Calu3 (cell line): ENCODE results near the gene EXOC6B. TPM values are rescaled to one million over a fixed set of nuclear protein-coding genes. Genes with fewer than 3 reads are reported as not detected.

Experiments
- BruUV-seq: library from RNA; stranded (reverse); fragments of 400-500 nt; replicated peaks from 2 replicates; lab custom pipeline; 2021; lab: Mats Ljungman, UMichigan
- CTCF ChIA-PET: fragments of 300-600 bp; sonication (Branson Sonifier 250); formaldehyde crosslinking; loops from one replicate; lab custom pipeline; 2022; ENCODE audit warnings: antibody characterized with exemption; lab: Charles Lee
- DNase-seq: peaks from one replicate; pipeline ENCODE4 v3.0.0; 2022
- H3K27ac Mint-ChIP-seq: one replicate; pipeline ENCODE4 v1.8.0; 2022; ENCODE audit warnings: mixed read lengths; ENCODE audit not compliant: unreplicated experiment
- H3K27me3 Mint-ChIP-seq: one replicate; pipeline ENCODE4 v1.8.0; 2022; ENCODE audit warnings: mixed read lengths; ENCODE audit not compliant: unreplicated experiment
- H3K36me3 Mint-ChIP-seq: one replicate; pipeline ENCODE4 v1.8.0; 2022; ENCODE audit warnings: mild to moderate bottlenecking, moderate library complexity, mixed read lengths; ENCODE audit not compliant: insufficient read depth, unreplicated experiment
- H3K4me1 Mint-ChIP-seq: one replicate; pipeline ENCODE4 v1.8.0; 2022; ENCODE audit warnings: mild to moderate bottlenecking, low read depth, mixed read lengths; ENCODE audit not compliant: unreplicated experiment
- H3K4me3 Mint-ChIP-seq: one replicate; pipeline ENCODE4 v1.8.0; 2022; ENCODE audit warnings: mild to moderate bottlenecking, low read depth, moderate library complexity, mixed read lengths; ENCODE audit not compliant: unreplicated experiment
- H3K9me3 Mint-ChIP-seq: one replicate; pipeline ENCODE4 v1.8.0; 2022; ENCODE audit warnings: low read depth, mixed read lengths; ENCODE audit not compliant: unreplicated experiment
- CTCF ChIP-seq: fragments of 200-600 bp; IDR thresholded peaks from one replicate; pipeline ENCODE4 v1.8.0; 2022; ENCODE audit warnings: antibody characterized with exemption; ENCODE audit not compliant: unreplicated experiment
- intact Hi-C: fragments of 100-400 bp; cut with micrococcal nuclease; formaldehyde crosslinking; loops from one replicate; pipeline ENCODE4 v1.10.0; 2022; ENCODE audit not compliant: unreplicated experiment
- total RNA-seq: library from RNA; stranded (reverse); gene quantifications from 2 replicates; pipeline ENCODE4 v1.2.3, GENCODE V29; 2022

The EXOC6B gene
- total RNA-seq, 1 experiment from 2014 or later = 26.6 TPM

- CTCF ChIA-PET = no interaction called here
- DNase-seq = no peak
- no TSS peak for BruUV-seq
- no peaks in the 10 kb centered on the region for H3K4me1 Mint-ChIP-seq
- intact Hi-C loops = no loop called here
- no peak for TF ChIP-seq CTCF
- no peak overlapping the region for H3K27ac Mint-ChIP-seq
- H3K27me3 Mint-ChIP-seq = no peaks in the 10 kb centered on the region
- H3K36me3 Mint-ChIP-seq = no peaks in the 10 kb centered on the region
- no peaks in the 10 kb centered on the region for H3K9me3 Mint-ChIP-seq
- no peak overlapping the region for H3K4me3 Mint-ChIP-seq
These were observed 301.8 kb downstream of the EXOC6B start for GRCh38 chr2:72524071-72524470.

DNA sequence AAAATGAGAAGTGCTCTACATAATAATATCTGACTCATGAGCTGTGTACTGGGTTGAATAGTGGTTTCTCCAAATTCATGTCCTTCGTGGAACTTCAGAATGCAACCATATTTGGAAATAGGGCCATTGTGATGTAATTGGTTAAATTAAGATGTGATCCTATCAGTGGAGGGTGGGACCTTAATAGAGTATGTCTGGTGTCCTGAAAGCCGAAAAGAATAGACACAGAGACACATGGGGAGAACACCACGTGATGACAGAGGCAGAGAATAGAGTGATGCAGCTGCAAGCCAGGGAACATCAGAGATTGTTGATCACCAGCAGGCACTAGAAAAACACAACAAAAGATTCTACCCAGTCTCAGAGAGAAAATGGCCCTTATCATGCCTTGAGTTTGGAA, 310.1 kb downstream of the EXOC6B start:
- CTCF ChIA-PET = no interaction called here
- H3K4me1 Mint-ChIP-seq = peaks cover 16% of the 10 kb centered on the region
- H3K4me3 Mint-ChIP-seq = no peak overlapping the region
- TF ChIP-seq CTCF = no peak
- no peak for DNase-seq
- no peaks in the 10 kb centered on the region for H3K9me3 Mint-ChIP-seq
- no peaks in the 10 kb centered on the region for H3K36me3 Mint-ChIP-seq
- H3K27ac Mint-ChIP-seq = no peak overlapping the region
- no TSS peak for BruUV-seq
- no peaks in the 10 kb centered on the region for H3K27me3 Mint-ChIP-seq
- intact Hi-C loops = no loop called here

DNA sequence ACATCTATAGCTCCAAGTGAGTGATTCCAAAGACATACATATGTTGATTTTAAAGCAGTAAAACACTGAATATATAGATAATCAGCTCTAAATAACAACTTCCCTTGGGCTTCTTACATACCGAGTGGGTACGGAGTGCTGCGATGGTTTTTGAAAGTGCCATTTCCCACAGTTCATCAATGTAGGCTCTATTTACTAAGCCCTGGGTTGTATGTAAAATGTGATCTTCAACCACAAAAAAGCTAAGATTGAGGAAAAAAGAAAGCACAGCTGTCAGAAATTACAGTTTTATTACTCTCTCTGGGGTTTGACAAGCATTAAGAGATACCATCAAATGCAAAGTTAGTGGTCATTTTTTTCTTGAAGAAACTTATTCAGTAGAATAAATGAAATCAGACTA, 312.8 kb downstream of the EXOC6B start:
- no peak for TF ChIP-seq CTCF
- H3K27ac Mint-ChIP-seq = no peak overlapping the region
- H3K9me3 Mint-ChIP-seq = no peaks in the 10 kb centered on the region
- H3K36me3 Mint-ChIP-seq = no peaks in the 10 kb centered on the region
- H3K4me1 Mint-ChIP-seq = peaks cover 5% of the 10 kb centered on the region
- no peaks in the 10 kb centered on the region for H3K27me3 Mint-ChIP-seq
- intact Hi-C loops = no loop called here
- DNase-seq = no peak
- H3K4me3 Mint-ChIP-seq = no peak overlapping the region
- BruUV-seq = no TSS peak
- CTCF ChIA-PET = no interaction called here

- no peak for DNase-seq
- intact Hi-C loops = no loop called here
- TF ChIP-seq CTCF = no peak
- Mint-ChIP-seq H3K4me1 (no peaks in the 10 kb centered on the region), H3K27me3 (no peaks in the 10 kb centered on the region), H3K36me3 (no peaks in the 10 kb centered on the region), H3K4me3 (no peak overlapping the region), H3K27ac (no peak overlapping the region), H3K9me3 (no peaks in the 10 kb centered on the region)
- BruUV-seq = no TSS peak
- CTCF ChIA-PET = no interaction called here
These were observed 313.5 kb downstream of the EXOC6B start for GRCh38 chr2:72512376-72512775.

DNA sequence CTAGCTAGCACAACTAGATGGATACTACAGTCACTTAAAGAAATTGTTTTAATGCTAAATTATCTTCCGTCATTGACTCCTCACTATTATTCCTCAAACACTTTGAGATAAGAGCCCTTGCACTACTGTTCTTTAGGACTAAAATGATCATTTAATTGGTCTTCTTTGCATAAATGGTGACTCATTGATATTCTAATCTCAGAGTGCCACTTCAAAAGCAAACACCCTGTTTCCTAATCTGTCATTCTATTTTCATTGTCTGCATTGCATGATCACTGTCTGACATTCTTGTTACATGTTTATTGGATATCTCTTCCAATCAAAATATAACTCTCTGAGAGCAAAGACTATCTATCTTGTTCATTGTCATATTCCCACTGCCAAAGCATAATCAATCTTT, 313.9 kb downstream of the EXOC6B start:
- no peaks in the 10 kb centered on the region for H3K27me3 Mint-ChIP-seq
- intact Hi-C loops = no loop called here
- DNase-seq = no peak
- H3K9me3 Mint-ChIP-seq = no peaks in the 10 kb centered on the region
- no peaks in the 10 kb centered on the region for H3K4me1 Mint-ChIP-seq
- BruUV-seq = no TSS peak
- H3K36me3 Mint-ChIP-seq = no peaks in the 10 kb centered on the region
- no peak for TF ChIP-seq CTCF
- CTCF ChIA-PET = no interaction called here
- H3K27ac Mint-ChIP-seq = no peak overlapping the region
- H3K4me3 Mint-ChIP-seq = no peak overlapping the region
